K562 (cell line): Measurements from ENCODE around the gene FOXN3. TPM values are rescaled to one million over a fixed set of nuclear protein-coding genes. Genes with fewer than 3 reads are reported as not detected.

ENCODE experiments used
- ATAC-seq: fragments of 200-7000 bp; cut with Tn5 transposase; 3 replicates; pipeline ENCODE4 v1.9.1; 2020; ENCODE audit warnings: moderate library complexity
- BruUV-seq: library from RNA; stranded (reverse); fragments of 400-500 nt; replicated peaks from 2 replicates; lab custom pipeline; 2021; lab: Mats Ljungman, UMichigan
- CTCF ChIA-PET: fragments of 300-600 bp; formaldehyde crosslinking; extraction: SDS; loops from one replicate; lab custom pipeline; 2021; ENCODE audit warnings: low intra/inter-chr PET ratio; lab: Yijun Ruan, JAX
- POLR2A ChIA-PET: fragments of 300-600, 350-650 bp; sonication (Branson Sonifier 250); formaldehyde crosslinking; extraction: SDS; loops from one replicate; lab custom pipeline; 2021; ENCODE audit warnings: antibody characterized with exemption, inconsistent platforms; lab: Yijun Ruan, JAX
- DNase-seq, 4 experiments: peaks; one replicate each; pipeline versions ENCODE4 v3.0.0 to v3.0.0-alpha.2; 2011 to 2018; ENCODE audit warnings: low spot score in 3 of 4, mixed read lengths in 3 of 4; ENCODE audit errors: extremely low read depth in 1 of 4
- FAIRE-seq: peaks from 2 replicates; lab custom pipeline; 2011; peaks lifted over from hg19 to GRCh38; lab: Jason Lieb, UNC
- H2AFZ ChIP-seq: 2 replicates; pipeline ENCODE4 v1.6.0; 2011; ENCODE audit warnings: low read depth, low read length, control low read depth, inconsistent platforms
- H3K27ac ChIP-seq: fragments of 200-600 bp; 3 replicates; pipeline ENCODE4 v1.8.0; 2011; ENCODE audit warnings: low read depth, mild to moderate bottlenecking, control low read depth, inconsistent platforms, low read length, moderate library complexity, mixed read lengths; ENCODE audit errors: extremely low read depth
- H3K27me3 ChIP-seq, 2 experiments: fragments of 300-600 bp in 1 of 2; 2 replicates in 1 of 2; 3 replicates in 1 of 2; pipeline versions ENCODE4 v1.6.0 to v1.8.0; 2011; ENCODE audit warnings: inconsistent platforms in 2 of 2, low read length in 2 of 2, mild to moderate bottlenecking in 1 of 2, mixed read lengths in 1 of 2, moderate library complexity in 1 of 2; ENCODE audit not compliant: control insufficient read depth in 2 of 2, insufficient read depth in 2 of 2
- H3K36me3 ChIP-seq: fragments of 300-600 bp; 3 replicates; pipeline ENCODE4 v1.8.0; 2011; ENCODE audit warnings: mild to moderate bottlenecking, low read length, inconsistent platforms; ENCODE audit not compliant: control insufficient read depth, insufficient read depth
- H3K4me1 ChIP-seq, 2 experiments: fragments of 200-600 bp in 1 of 2; replicated peaks in 1 of 2; 2 replicates in 1 of 2; 3 replicates in 1 of 2; pipeline versions ENCODE4 v1.5.1 to v1.8.0; 2011; ENCODE audit warnings: inconsistent platforms in 2 of 2, low read length in 2 of 2, mild to moderate bottlenecking in 1 of 2, mixed read lengths in 1 of 2, moderate library complexity in 1 of 2; ENCODE audit not compliant: control insufficient read depth in 2 of 2, insufficient read depth in 2 of 2
- H3K4me2 ChIP-seq: 2 replicates; pipeline ENCODE4 v1.6.1; 2011; ENCODE audit warnings: low read length, control low read depth, inconsistent platforms, mixed read lengths; ENCODE audit not compliant: insufficient read depth
- H3K4me3 ChIP-seq: fragments of 200-600 bp; sonication (generic), shearing (Covaris generic); 2 replicates; pipeline ENCODE4 v1.5.1; 2016; ENCODE audit warnings: control low read depth, inconsistent platforms
- H3K79me2 ChIP-seq: fragments of 200-600 bp; 3 replicates; pipeline ENCODE4 v1.8.0; 2011; ENCODE audit warnings: low read length, inconsistent platforms; ENCODE audit not compliant: control insufficient read depth, insufficient read depth
- H3K9ac ChIP-seq, 2 experiments: 2 replicates each; pipeline versions ENCODE4 v1.6.0 to v1.6.1; 2011; ENCODE audit warnings: low read depth in 2 of 2, low read length in 2 of 2, control low read depth in 1 of 2, inconsistent platforms in 1 of 2, mild to moderate bottlenecking in 1 of 2, mixed read lengths in 1 of 2; ENCODE audit not compliant: insufficient read depth in 1 of 2
- H3K9me1 ChIP-seq: one replicate; pipeline ENCODE4 v1.6.0; 2011; ENCODE audit warnings: inconsistent platforms, mild to moderate bottlenecking, low read length, moderate library complexity; ENCODE audit not compliant: control insufficient read depth, insufficient read depth
- H3K9me3 ChIP-seq: replicated peaks from 2 replicates; pipeline ENCODE4 v1.5.1; 2011; ENCODE audit warnings: low read depth, low read length, inconsistent platforms; ENCODE audit not compliant: control insufficient read depth, insufficient read depth
- H4K20me1 ChIP-seq: replicated peaks from 2 replicates; pipeline ENCODE4 v1.6.1; 2011; ENCODE audit warnings: low read length, inconsistent platforms, mixed read lengths; ENCODE audit not compliant: control insufficient read depth, insufficient read depth
- ETV5 ChIP-seq: sonication (generic); formaldehyde crosslinking; IDR thresholded peaks from 2 replicates; pipeline ENCODE4 v1.4.0; 2020; ENCODE audit warnings: low read depth, mild to moderate bottlenecking, missing genetic modification reagents
- JUN ChIP-seq, 2 experiments: sonication (generic) in 1 of 2; formaldehyde crosslinking in 1 of 2; IDR thresholded peaks; 2 replicates each; pipeline versions ENCODE4 v1.6.1 to v1.8.0; 2012 to 2022; ENCODE audit warnings: borderline replicate concordance in 2 of 2, mild to moderate bottlenecking in 2 of 2, improper control_type of control experiment in 1 of 2, low read depth in 1 of 2, low read length in 1 of 2, missing genetic modification reagents in 1 of 2
- MAFG ChIP-seq: fragments of 450-650 bp; conservative IDR thresholded peaks from 2 replicates; pipeline ENCODE4 v1.6.1; 2016; ENCODE audit warnings: missing genetic modification characterization, missing compliant biosample characterization
- SIRT6 ChIP-seq: IDR thresholded peaks from one replicate; pipeline ENCODE4 v1.6.1; 2012; ENCODE audit warnings: low read depth, mild to moderate bottlenecking, control low read depth, inconsistent platforms, low read length, moderate library complexity
- STAT6 ChIP-seq: sonication (generic); formaldehyde crosslinking; IDR thresholded peaks from 2 replicates; pipeline ENCODE4 v1.8.1; 2023; ENCODE audit warnings: mild to moderate bottlenecking, missing genetic modification reagents
- ZNF140 ChIP-seq: fragments of 250-450 bp; sonication (Bioruptor Pico); IDR thresholded peaks from 2 replicates; pipeline ENCODE4 v1.8.0; 2021; ENCODE audit warnings: moderate library complexity, mild to moderate bottlenecking, inconsistent platforms
- WGBS: fragments of 100-300 bp; shearing (Covaris generic); methylation state at CpG from one replicate; pipeline ENCODE4 v1.1.6; 2016; ENCODE audit warnings: low coverage, mixed read lengths; ENCODE audit not compliant: insufficient coverage; ENCODE audit errors: missing lambda C conversion rate; 5-methylcytosine and 5-hydroxymethylcytosine counted together
- in situ Hi-C: fragments of 300-500 bp; cut with MboI; formaldehyde crosslinking; loops from 4 replicates; pipeline ENCODE4 v1.15.0; 2018; ENCODE audit warnings: inconsistent platforms, mixed read lengths
- intact Hi-C: fragments of 100-400 bp; cut with micrococcal nuclease; formaldehyde crosslinking; loops from 2 replicates; pipeline ENCODE4 v1.14.2; 2022
- polyA plus RNA-seq, 8 experiments: library from polyadenylated mRNA; depleted of rRNA in 4 of 8; stranded (reverse) in 5 of 8; unstranded in 3 of 8; fragments of >200 nt; fragmentation: Nextera tagmentation in 2 of 8; fragmentation: Illumina TruSeq in 1 of 8; extraction: Ambion mirVana in 2 of 8; extraction: Trizol in 1 of 8; gene quantifications; 2 replicates each; pipeline versions ENCODE4 v1.2.1 to v1.2.3, GENCODE V29; 2011 to 2014; ENCODE audit warnings: inconsistent platforms in 1 of 8, missing spikeins in 1 of 8
- total RNA-seq, 7 experiments: library from RNA; depleted of rRNA in 6 of 7; stranded (reverse); fragments of >200 nt in 6 of 7; fragmentation: Illumina TruSeq in 2 of 7; extraction: Trizol in 2 of 7; gene quantifications; 2 replicates each; pipeline versions ENCODE4 v1.2.1 to v1.2.3, GENCODE V29; 2011 to 2021; ENCODE audit warnings: low replicate concordance in 1 of 7

The FOXN3 gene
- total and polyA plus RNA-seq, 9 of the 15 experiments (the other 6 are each of a cell fraction or from before 2014, with no cell fraction given), result 0.07 to 1.3 (median 0.40) TPM

DNA sequence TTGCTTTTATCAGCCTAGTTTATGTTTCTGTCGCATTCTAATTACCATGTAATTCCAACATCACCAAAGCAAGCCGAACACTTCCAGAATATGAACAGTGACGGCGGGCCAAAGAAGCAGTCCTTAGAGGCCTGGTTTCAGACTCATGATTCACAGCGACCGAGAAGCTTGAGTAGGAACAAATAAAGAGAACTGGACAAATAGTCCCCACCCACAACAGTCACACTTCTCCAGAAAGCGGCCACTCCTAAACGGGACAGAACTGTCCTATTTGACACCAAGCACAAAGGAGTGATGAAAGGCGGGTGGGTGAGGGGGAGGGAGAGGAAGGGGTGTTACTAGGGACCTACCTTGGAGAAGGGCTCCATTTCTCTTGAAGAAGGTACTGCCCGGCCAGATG is 136.4 kb downstream of the FOXN3 start:
- no peak overlapping the region for H3K9ac ChIP-seq
- ChIA-PET POLR2A (no interaction called here), CTCF (no interaction called here)
- DNase-seq (no peak), FAIRE-seq (no peak), ATAC-seq (no peak)
- H3K9me1 ChIP-seq, result no peaks in the 10 kb centered on the region
- no peak overlapping the region for H2AFZ ChIP-seq
- no peaks in the 10 kb centered on the region for H3K9me3 ChIP-seq
- BruUV-seq, result no TSS peak
- TF ChIP-seq STAT6 (no peak), ETV5 (CRISPR knock-in tag) (no peak), SIRT6 (no peak), JUN (IDR thresholded peaks at IDR 0.05; ENCODE audit: borderline replicate concordance, low read depth, low read length) (no peak), JUN (CRISPR knock-in tag; IDR thresholded peaks at IDR 0.05; ENCODE audit: borderline replicate concordance) (no peak), MAFG (no peak), ZNF140 (no peak)
- in situ Hi-C loops, result no loop called here
- no peaks in the 10 kb centered on the region for H3K36me3 ChIP-seq
- H3K27me3 ChIP-seq, result peaks cover 3 to 9% of the 10 kb centered on the region in 2 experiments; a peak in 3 of 5 replicates
- no peak overlapping the region for H3K27ac ChIP-seq
- H3K4me2 ChIP-seq, result no peak overlapping the region
- intact Hi-C loops, result no loop called here
- 9% methylated on average over 9 of the region's 10 CpGs for WGBS
- H3K4me3 ChIP-seq, result no peak overlapping the region
- H3K79me2 ChIP-seq, result no peaks in the 10 kb centered on the region
- no peaks in the 10 kb centered on the region for H3K4me1 ChIP-seq
- no peaks in the 10 kb centered on the region for H4K20me1 ChIP-seq
